HEK293T (cell line): ENCODE results near the gene PTS.

Experiments
- ELF4 ChIP-seq: fragments of 450-650 bp; IDR thresholded peaks from 2 replicates; pipeline ENCODE4 v1.6.1; 2017; ENCODE audit warnings: antibody characterized with exemption
- SUZ12 ChIP-seq: fragments of 450-650 bp; IDR thresholded peaks from 2 replicates; pipeline ENCODE4 v1.6.1; 2016; ENCODE audit warnings: mild to moderate bottlenecking
- TARDBP ChIP-seq: fragments of 450-650 bp; IDR thresholded peaks from 2 replicates; pipeline ENCODE4 v1.6.1; 2016

GRCh38 chr11:112227471-112227870 is 1.2 kb downstream of the PTS start:
- TF ChIP-seq TARDBP (no peak), ELF4 (no peak), SUZ12 (no peak)
